ENCODE results near the gene SV2C.

SV2C gene

GRCh38 chr5:76106149-76106548 lies 23.0 kb downstream of the SV2C start:
- no peak for FAIRE-seq

GRCh38 chr5:76111477-76112174 lies 28.4 kb downstream of the SV2C start:
- FAIRE-seq, result no peak

GRCh38 chr5:76113103-76113502 lies 29.9 kb downstream of the SV2C start:
- no peak for FAIRE-seq

- FAIRE-seq, result no peak
Observed at GRCh38 chr5:76114179-76114851, 31.1 kb downstream of the SV2C start.

- peak; percentile 46 for FAIRE-seq
Observed at GRCh38 chr5:76125346-76125745, 42.2 kb downstream of the SV2C start.

GRCh38 chr5:76125888-76126287 lies 42.7 kb downstream of the SV2C start:
- no peak for FAIRE-seq

- no peak for FAIRE-seq
Observed at GRCh38 chr5:76134003-76134402, 50.8 kb downstream of the SV2C start.

- FAIRE-seq, result no peak
Observed at GRCh38 chr5:76134646-76135045, 51.5 kb downstream of the SV2C start.

GRCh38 chr5:76137887-76138542 lies 54.8 kb downstream of the SV2C start:
- FAIRE-seq, result no peak

GRCh38 chr5:76143884-76144283 lies 60.7 kb downstream of the SV2C start:
- no peak for FAIRE-seq

- no peak for FAIRE-seq
Observed at GRCh38 chr5:76144513-76145274, 61.5 kb downstream of the SV2C start.

GRCh38 chr5:76145945-76146344 lies 62.8 kb downstream of the SV2C start:
- FAIRE-seq, result peak; percentile 39

- FAIRE-seq, result no peak
Observed at GRCh38 chr5:76149636-76150035, 66.5 kb downstream of the SV2C start.

- no peak for FAIRE-seq
Observed at GRCh38 chr5:76152161-76152560, 69.0 kb downstream of the SV2C start.

- FAIRE-seq, result no peak
Observed at GRCh38 chr5:76152700-76153099, 69.5 kb downstream of the SV2C start.

- FAIRE-seq, result no peak
Observed at GRCh38 chr5:76153271-76153670, 70.1 kb downstream of the SV2C start.

- FAIRE-seq, result no peak
Observed at GRCh38 chr5:76154009-76154690, 71.0 kb downstream of the SV2C start.

- no peak for FAIRE-seq
Observed at GRCh38 chr5:76155536-76155935, 72.4 kb downstream of the SV2C start.

GRCh38 chr5:76162335-76162734 lies 79.2 kb downstream of the SV2C start:
- FAIRE-seq, result no peak

- FAIRE-seq, result no peak
Observed at GRCh38 chr5:76163111-76163628, 80.0 kb downstream of the SV2C start.

- no peak for FAIRE-seq
Observed at GRCh38 chr5:76165029-76165428, 81.8 kb downstream of the SV2C start.

- FAIRE-seq, result no peak
Observed at GRCh38 chr5:76165711-76166374, 82.7 kb downstream of the SV2C start.
